HepG2 (cell line): ENCODE measurements around the gene ARR3. TPM values are rescaled to one million over a fixed set of nuclear protein-coding genes. Genes with fewer than 3 reads are reported as not detected.

Experiments
- EEA1 ChIP-seq: sonication (generic); formaldehyde crosslinking; IDR thresholded peaks from 2 replicates; pipeline ENCODE4 v1.5.1; 2020; ENCODE audit warnings: mild to moderate bottlenecking, missing genetic modification reagents, borderline replicate concordance
- ISL2 ChIP-seq: sonication (generic); formaldehyde crosslinking; IDR thresholded peaks from 2 replicates; pipeline ENCODE4 v1.5.0; 2020; ENCODE audit warnings: missing genetic modification reagents
- KDM2A ChIP-seq: sonication (generic); formaldehyde crosslinking; IDR thresholded peaks from 2 replicates; pipeline ENCODE4 v1.4.0; 2020; ENCODE audit warnings: low read depth, missing genetic modification reagents, borderline replicate concordance
- MYNN ChIP-seq: sonication (generic); formaldehyde crosslinking; IDR thresholded peaks from 2 replicates; pipeline ENCODE4 v1.4.0; 2020; ENCODE audit warnings: mild to moderate bottlenecking, low read depth, missing genetic modification reagents
- PAX8 ChIP-seq: sonication (generic); formaldehyde crosslinking; IDR thresholded peaks from 2 replicates; pipeline ENCODE4 v1.8.0; 2022; ENCODE audit warnings: mild to moderate bottlenecking, missing genetic modification reagents, borderline replicate concordance
- RORA ChIP-seq: sonication (generic); formaldehyde crosslinking; IDR thresholded peaks from 2 replicates; pipeline ENCODE4 v1.5.0; 2020; ENCODE audit warnings: mild to moderate bottlenecking, missing genetic modification reagents, moderate library complexity
- SKIL ChIP-seq: sonication (generic); formaldehyde crosslinking; IDR thresholded peaks from 2 replicates; pipeline ENCODE4 v1.8.0; 2022; ENCODE audit warnings: missing genetic modification reagents, mild to moderate bottlenecking, moderate library complexity, borderline replicate concordance
- SMAD3 ChIP-seq: sonication (generic); formaldehyde crosslinking; IDR thresholded peaks from 2 replicates; pipeline ENCODE4 v1.4.0; 2020; ENCODE audit warnings: missing genetic modification reagents
- SMARCE1 ChIP-seq: fragments of 450-650 bp; IDR thresholded peaks from 2 replicates; pipeline ENCODE4 v1.6.1; 2017; ENCODE audit warnings: borderline replicate concordance
- TAF15 ChIP-seq: fragments of 200-400 bp; formaldehyde crosslinking; IDR thresholded peaks from one replicate; pipeline ENCODE4 v1.6.1; 2018; ENCODE audit warnings: mild to moderate bottlenecking, low read depth, low read length; ENCODE audit not compliant: poor library complexity, severe bottlenecking
- TCF12 ChIP-seq, 2 experiments: fragments of 450-650 bp in 1 of 2; sonication (generic) in 1 of 2; formaldehyde crosslinking in 1 of 2; IDR thresholded peaks; 2 replicates each; pipeline versions ENCODE4 v1.6.1 to v1.8.0; 2017 to 2022; ENCODE audit warnings: antibody characterized with exemption in 1 of 2, mild to moderate bottlenecking in 1 of 2, missing genetic modification reagents in 1 of 2, moderate library complexity in 1 of 2
- ZBED4 ChIP-seq: sonication (generic); formaldehyde crosslinking; IDR thresholded peaks from 2 replicates; pipeline ENCODE4 v1.4.0; 2020; ENCODE audit warnings: missing genetic modification reagents, borderline replicate concordance
- ZBTB25 ChIP-seq: IDR thresholded peaks from 2 replicates; pipeline ENCODE4 v1.6.1; 2018; ENCODE audit warnings: missing genetic modification reagents
- ZFP37 ChIP-seq: sonication (generic); formaldehyde crosslinking; IDR thresholded peaks from 2 replicates; pipeline ENCODE4 v1.4.0; 2020; ENCODE audit warnings: missing genetic modification reagents, borderline replicate concordance
- ZKSCAN1 ChIP-seq: fragments of 150-350 bp; IDR thresholded peaks from 2 replicates; pipeline ENCODE4 v1.6.1; 2014; ENCODE audit warnings: low read length
- ZNF446 ChIP-seq: sonication (generic); formaldehyde crosslinking; IDR thresholded peaks from 2 replicates; pipeline ENCODE4 v1.5.0; 2020; ENCODE audit warnings: mild to moderate bottlenecking, missing genetic modification reagents
- ZNF496 ChIP-seq: sonication (generic); formaldehyde crosslinking; IDR thresholded peaks from 2 replicates; pipeline ENCODE4 v1.8.1; 2023; ENCODE audit warnings: mild to moderate bottlenecking, moderate library complexity, missing genetic modification reagents; ENCODE audit not compliant: insufficient replicate concordance
- ZNF547 ChIP-seq: sonication (generic); formaldehyde crosslinking; IDR thresholded peaks from 2 replicates; pipeline ENCODE4 v1.5.1; 2020; ENCODE audit warnings: mild to moderate bottlenecking, missing genetic modification reagents
- ZNF703 ChIP-seq: sonication (generic); formaldehyde crosslinking; IDR thresholded peaks from 2 replicates; pipeline ENCODE4 v1.5.1; 2020; ENCODE audit warnings: missing genetic modification reagents, mild to moderate bottlenecking, moderate library complexity, borderline replicate concordance
- ZNF724P ChIP-seq: sonication (generic); formaldehyde crosslinking; IDR thresholded peaks from 2 replicates; pipeline ENCODE4 v1.8.0; 2022; ENCODE audit warnings: missing genetic modification reagents, borderline replicate concordance
- ZNF788 ChIP-seq: sonication (generic); formaldehyde crosslinking; IDR thresholded peaks from 2 replicates; pipeline ENCODE4 v1.5.0; 2020; ENCODE audit warnings: mild to moderate bottlenecking, missing genetic modification reagents, borderline replicate concordance
- polyA plus RNA-seq, 8 experiments: library from polyadenylated mRNA; depleted of rRNA in 3 of 8; stranded (reverse) in 7 of 8; unstranded in 1 of 8; fragments of >200 nt; fragmentation: Illumina TruSeq in 4 of 8; extraction: Trizol in 4 of 8; gene quantifications; 2 replicates each; pipeline versions ENCODE4 v1.2.1 to v1.2.3, GENCODE V29; 2011 to 2016; ENCODE audit warnings: low read depth in 4 of 8, missing spikeins in 1 of 8, mixed read lengths in 1 of 8; ENCODE audit not compliant: insufficient read depth in 1 of 8
- total RNA-seq, 5 experiments: library from RNA; depleted of rRNA; stranded (reverse); fragments of >200 nt; fragmentation: Illumina TruSeq; extraction: Trizol; gene quantifications; 2 replicates each; pipeline ENCODE4 v1.2.3, GENCODE V29; 2016; ENCODE audit warnings: low read depth in 1 of 5

ARR3 gene
- total and polyA plus RNA-seq, 2 of the 13 experiments (the other 11 are each of a cell fraction or from before 2014, with no cell fraction given) = not detected

GRCh38 chrX:70289793-70290770 is 21.9 kb downstream of the ARR3 start, which contains the start of the genes KIF4A and PDZD11 (continued):
- TF ChIP-seq ZKSCAN1 (no peak), ZNF547 (CRISPR knock-in tag) (no peak), ZNF446 (no peak), SMAD3 (CRISPR knock-in tag) (no peak), ZNF724P (no peak), ZBED4 (CRISPR knock-in tag) (no peak), EEA1 (CRISPR knock-in tag) (no peak), ZNF496 (no peak), ZBTB25 (CRISPR knock-in tag) (no peak), SMARCE1 (no peak), ZFP37 (CRISPR knock-in tag) (no peak), RORA (CRISPR knock-in tag) (no peak), TAF15 (no peak), ZNF788 (CRISPR knock-in tag) (no peak), PAX8 (CRISPR knock-in tag) (no peak), TCF12 (IDR thresholded peaks at IDR 0.05) (no peak), TCF12 (CRISPR knock-in tag; IDR thresholded peaks at IDR 0.05) (no peak), ISL2 (CRISPR knock-in tag) (no peak), KDM2A (CRISPR knock-in tag) (peak; percentile 20; the same call in 1 of the 2 replicates), ZNF703 (CRISPR knock-in tag) (no peak), MYNN (CRISPR knock-in tag) (no peak), SKIL (CRISPR knock-in tag) (0 out of 2 replicates have a peak, but pooled peaks have one; percentile 19)
